DMS153 treated with DMSO at 0.1 percent for 48 hours (cell line): Measurements from ENCODE around the gene ELOVL7.
"Not testable (repeated sequence)": the region's sequence is repeated elsewhere in the genome, so short reads cannot be mapped to it uniquely, and the experiment has no call there.

ENCODE experiments used
- DNase-seq: peaks from one replicate; lab custom pipeline; 2025; ENCODE audit not compliant: unreplicated experiment; lab: John Stamatoyannopoulos, UW

ELOVL7 gene

DNA sequence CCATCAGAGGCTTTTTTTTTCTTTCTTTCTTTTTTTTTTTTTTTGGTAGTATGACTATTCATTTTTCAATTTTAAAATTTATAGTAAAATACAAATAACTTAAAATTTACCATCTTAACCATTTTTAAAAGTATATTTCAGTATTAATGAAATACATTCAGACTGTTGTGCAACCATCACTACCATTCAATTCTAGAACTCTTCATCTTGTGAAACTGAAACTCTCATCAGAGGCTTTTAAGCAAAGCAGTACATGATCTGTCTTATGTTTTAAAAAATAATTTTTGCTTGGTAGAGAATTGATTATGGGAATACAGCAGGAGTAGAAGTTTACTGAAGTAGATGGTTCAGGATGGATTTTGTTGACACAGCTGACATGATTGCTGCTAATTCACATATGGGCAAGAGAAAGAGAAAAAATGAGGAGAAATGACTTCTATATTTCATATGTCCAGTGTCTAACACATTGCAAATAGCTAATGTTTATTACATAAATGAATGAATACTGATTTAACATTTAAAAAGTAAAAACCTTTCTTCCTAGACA is 13.4 kb downstream of the ELOVL7 start:
- no peak for DNase-seq

DNA sequence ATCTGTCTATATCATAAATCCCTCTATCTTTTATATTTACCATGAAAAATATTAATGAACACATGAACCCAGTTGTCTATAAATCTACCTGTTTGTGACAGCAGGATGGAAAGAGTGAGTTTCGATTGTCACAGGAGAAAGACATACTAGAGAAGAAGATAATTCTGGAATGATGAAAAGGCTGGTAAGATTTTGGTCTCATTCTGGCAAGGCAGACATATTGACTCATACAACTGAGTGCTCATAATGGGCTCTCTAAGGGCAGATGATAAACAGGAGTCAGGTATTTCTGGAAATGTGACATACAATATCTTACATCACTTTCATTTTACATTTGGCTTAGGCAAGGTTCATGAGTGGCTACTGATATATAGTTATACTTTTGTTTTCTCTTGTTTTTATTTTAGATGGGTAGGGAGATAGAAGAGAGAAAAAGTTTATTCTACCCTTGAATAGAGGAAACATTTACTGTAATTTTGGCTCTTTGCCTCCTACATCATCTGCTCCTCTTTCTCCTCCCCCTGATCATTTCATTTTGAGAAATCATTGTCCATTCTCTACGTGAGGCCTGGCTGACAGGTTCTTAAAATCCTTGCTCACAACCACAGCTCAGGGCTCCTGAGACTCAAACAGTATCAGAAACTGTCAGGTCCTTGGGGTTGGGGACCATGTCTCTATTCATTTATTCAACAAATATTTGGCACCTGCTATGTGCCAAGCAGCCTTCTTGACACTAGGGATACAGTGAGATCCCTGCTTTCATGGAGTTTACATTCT is 14.4 kb downstream of the ELOVL7 start:
- DNase-seq: no peak

- DNase-seq: no peak
These were observed 16.9 kb downstream of the ELOVL7 start for GRCh38 chr5:60827201-60827600.

DNA sequence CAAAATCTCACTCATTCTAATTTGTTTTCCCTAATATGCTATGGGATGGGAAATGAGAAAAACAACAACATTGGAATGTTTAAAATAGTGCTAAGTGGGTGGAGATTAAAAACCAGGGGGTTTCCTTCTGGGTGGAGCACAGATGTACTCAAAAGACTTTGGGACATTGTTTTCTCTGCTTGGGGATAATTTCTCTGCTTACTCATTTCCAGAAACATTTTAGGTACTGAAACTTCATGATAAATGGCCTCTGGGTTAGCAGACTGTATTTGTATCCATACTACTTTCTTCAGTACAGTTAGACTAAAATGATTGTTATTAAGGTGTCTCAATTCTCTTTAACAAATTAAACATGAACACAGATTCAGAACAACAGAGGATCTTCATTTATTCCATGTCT is 17.4 kb downstream of the ELOVL7 start:
- DNase-seq: no peak

DNA sequence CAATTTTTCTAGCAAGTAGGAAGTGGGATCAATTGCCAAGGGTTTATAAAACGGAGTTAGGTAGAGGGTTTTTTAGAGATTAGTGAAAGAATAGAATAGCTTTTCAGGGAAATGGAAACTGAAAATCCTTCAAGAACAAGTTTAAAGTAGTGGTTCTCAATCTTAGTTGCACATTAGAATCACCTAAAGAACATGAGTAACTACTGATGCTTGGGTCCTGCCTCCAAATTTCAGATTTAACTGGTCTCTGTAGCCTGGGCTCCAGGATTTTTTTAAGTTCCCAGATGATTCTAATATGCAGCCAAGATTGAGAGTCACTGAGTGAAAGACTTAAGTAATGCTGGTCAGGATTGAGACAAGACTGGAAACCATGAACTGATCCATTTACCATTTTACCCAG is 20.5 kb downstream of the ELOVL7 start:
- DNase-seq: no peak

DNA sequence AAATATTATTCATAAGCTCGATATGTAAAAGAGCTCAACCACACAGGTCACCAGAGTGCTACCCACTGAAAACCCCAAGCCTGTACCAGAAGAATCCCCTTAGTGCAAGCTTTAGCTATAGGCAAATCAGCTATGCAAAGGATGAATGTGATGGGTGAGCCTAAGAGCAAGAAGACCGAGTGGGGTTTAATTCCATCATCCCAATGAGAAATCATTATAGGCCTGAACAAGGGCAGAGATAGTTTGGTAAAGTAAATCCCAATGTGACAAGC is 21.8 kb downstream of the ELOVL7 start:
- DNase-seq: no peak

GRCh38 chr5:60821488-60822284 is 22.4 kb downstream of the ELOVL7 start:
- no peak for DNase-seq

GRCh38 chr5:60820593-60821487 is 23.2 kb downstream of the ELOVL7 start:
- no peak for DNase-seq

- DNase-seq: not testable (repeated sequence)
These were observed 27.9 kb downstream of the ELOVL7 start for GRCh38 chr5:60816138-60816537.

GRCh38 chr5:60814498-60814897 is 29.6 kb downstream of the ELOVL7 start:
- no peak for DNase-seq

DNA sequence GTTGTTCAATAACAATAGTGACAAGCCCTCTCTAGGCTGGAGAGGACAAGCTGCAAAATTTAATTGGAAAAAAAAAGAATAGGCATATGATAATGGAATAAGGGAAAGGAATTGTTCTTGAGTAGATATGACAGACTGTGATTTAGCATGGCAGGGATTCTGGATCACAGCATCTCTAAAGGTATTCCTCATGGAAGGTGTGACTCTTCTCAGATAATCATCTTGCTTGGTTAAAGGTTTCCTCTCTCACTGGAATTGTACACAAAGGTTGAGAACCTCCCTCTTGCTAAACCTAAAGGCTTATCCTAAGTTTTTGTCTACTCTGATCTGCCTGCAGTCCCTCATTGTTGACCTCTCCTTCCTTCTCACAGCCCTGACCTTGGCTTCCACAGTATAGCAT is 31.6 kb downstream of the ELOVL7 start:
- DNase-seq: no peak

DNA sequence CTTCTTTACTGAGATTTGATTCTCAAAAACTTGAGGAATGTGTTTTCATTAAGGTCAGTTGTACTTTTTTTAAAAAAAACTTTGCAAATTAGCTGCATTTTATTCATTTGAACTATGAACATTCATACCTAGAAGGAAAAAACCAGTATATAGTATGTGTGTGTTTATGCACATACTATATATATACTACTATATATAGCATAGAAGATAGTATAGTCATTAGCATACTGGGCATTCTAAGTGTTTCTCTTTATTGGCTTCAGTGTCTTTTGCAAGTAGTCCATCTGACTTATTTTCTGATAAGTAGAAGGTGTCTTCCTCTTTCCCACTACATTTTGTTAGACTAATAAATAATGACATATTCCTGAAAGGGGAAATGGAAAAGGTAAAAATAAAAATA is 33.0 kb downstream of the ELOVL7 start:
- no peak for DNase-seq

GRCh38 chr5:60810438-60811085 is 33.5 kb downstream of the ELOVL7 start:
- no peak for DNase-seq

DNA sequence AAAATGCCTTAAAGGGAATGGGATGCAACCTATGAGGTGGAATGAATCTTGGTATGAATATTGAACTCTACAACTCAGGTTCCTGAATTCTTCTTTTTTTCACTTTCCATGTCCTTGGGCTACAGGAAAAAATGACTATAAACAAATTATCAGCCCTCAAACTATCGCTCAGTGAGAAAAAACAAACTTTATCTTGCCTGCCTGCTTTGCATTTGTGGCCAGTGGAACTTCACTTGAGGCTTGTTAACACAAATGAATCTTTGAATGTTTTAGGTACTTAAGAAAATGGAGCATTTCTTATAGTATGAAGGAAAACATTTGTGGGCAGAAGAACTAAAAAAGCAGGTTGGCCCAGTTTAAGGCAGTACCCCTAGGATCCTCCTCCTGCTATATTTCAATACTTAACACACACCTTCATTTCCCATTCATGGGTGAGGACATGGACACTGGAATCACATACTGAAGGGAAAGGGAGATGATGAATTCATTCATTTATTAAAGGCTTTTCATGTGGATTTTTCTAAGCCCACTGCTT is 34.1 kb downstream of the ELOVL7 start:
- no peak for DNase-seq

- DNase-seq: no peak
These were observed 37.4 kb downstream of the ELOVL7 start for GRCh38 chr5:60806591-60807243.

DNA sequence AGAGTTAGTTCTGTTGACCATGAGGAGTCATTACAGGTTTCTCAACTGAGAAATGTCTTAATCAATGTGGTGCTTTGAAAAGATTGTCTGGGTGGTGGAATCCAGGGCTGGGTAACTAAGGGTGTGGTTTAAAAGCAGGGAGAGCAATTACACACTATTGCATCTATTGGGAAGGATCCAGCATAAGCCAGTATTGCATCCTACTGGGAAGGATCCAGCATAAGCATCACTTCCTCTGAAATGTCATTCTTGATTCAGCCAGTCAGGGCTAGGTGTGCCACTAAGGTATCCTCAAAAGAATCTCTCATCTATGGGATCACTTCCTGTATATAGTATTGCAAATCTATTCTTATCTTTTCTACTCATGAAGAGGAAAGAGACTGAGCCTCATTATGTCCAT is 38.6 kb downstream of the ELOVL7 start:
- DNase-seq: no peak

DNA sequence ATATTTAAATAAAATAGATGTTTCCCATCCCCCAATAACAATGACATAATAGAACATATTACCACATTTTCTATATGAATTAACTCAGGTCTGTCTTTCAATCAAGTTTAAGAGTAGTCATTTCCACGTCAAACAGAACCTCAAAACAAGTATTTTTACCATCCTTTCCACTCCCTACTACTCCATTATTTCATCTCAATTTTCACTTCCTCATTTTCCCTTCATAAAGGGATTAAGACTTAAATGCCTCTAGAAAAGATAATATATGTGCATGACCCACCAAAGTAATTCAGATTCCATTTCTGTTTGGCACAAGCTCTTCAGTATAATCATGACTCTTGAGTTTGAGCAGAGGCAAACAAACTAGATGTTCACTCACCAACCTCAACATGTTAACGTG is 40.4 kb downstream of the ELOVL7 start:
- no peak for DNase-seq

GRCh38 chr5:60802986-60803385 is 41.1 kb downstream of the ELOVL7 start:
- no peak for DNase-seq

DNA sequence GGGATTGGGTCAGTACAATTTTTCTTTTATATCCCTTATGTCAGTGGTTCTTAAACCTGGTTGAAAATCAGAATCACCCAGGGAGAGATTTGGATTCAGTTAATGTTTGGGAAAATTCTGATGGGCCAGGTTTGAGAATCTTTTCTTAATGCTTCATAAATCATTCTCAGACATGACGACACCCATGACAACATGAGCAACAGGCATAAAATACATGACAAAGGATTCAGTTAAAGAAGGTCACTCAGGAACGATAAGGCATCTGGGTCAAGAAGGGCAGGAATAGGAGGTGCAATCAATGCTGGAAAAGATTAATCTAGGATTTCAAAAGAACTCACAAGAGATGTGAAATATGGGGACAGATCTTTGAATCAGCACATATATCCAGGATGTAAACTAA is 41.8 kb downstream of the ELOVL7 start:
- no peak for DNase-seq

- no peak for DNase-seq
These were observed 46.5 kb downstream of the ELOVL7 start for GRCh38 chr5:60797482-60798153.
